Kidney (tissue), 14 donors: ENCODE results near the gene FMO2. TPM values are rescaled to one million over a fixed set of nuclear protein-coding genes. Genes with fewer than 3 reads are reported as not detected.

ENCODE experiments used
- DNase-seq, 5 donors: peaks; one replicate each; pipeline ENCODE4 v3.0.0-alpha.2; 2013 to 2020
- FAIRE-seq: peaks from 2 replicates; lab custom pipeline; 2012; peaks lifted over from hg19 to GRCh38; lab: Jason Lieb, UNC
- H3K27ac ChIP-seq, 2 donors: one replicate each; pipeline ENCODE4 v1.7.0; 2013; ENCODE audit warnings: low read depth in 2 of 2, low read length in 2 of 2, inconsistent platforms in 1 of 2
- H3K27me3 ChIP-seq: one replicate; pipeline ENCODE4 v1.7.1; 2013; ENCODE audit warnings: low read length, inconsistent platforms; ENCODE audit not compliant: control insufficient read depth, insufficient read depth
- H3K36me3 ChIP-seq, 3 donors: one replicate each; pipeline versions ENCODE4 v1.7.0 to v1.7.1; 2013; ENCODE audit warnings: low read length in 3 of 3, control low read depth in 1 of 3, inconsistent platforms in 1 of 3; ENCODE audit not compliant: insufficient read depth in 3 of 3, control insufficient read depth in 2 of 3
- H3K4me1 ChIP-seq, 3 donors: one replicate each; pipeline versions ENCODE4 v1.7.0 to v1.7.1; 2013; ENCODE audit warnings: low read length in 3 of 3, inconsistent platforms in 1 of 3, low read depth in 1 of 3; ENCODE audit not compliant: control insufficient read depth in 2 of 3, insufficient read depth in 2 of 3
- H3K4me3 ChIP-seq, 3 donors: one replicate each; pipeline versions ENCODE4 v1.7.0 to v1.8.1; 2013; ENCODE audit warnings: low read length in 3 of 3, control low read depth in 1 of 3, inconsistent platforms in 1 of 3
- H3K9ac ChIP-seq, 3 donors: one replicate each; pipeline versions ENCODE4 v1.7.0 to v1.7.1; 2013; ENCODE audit warnings: low read length in 3 of 3, control low read depth in 1 of 3, inconsistent platforms in 1 of 3
- H3K9me3 ChIP-seq, 3 donors: one replicate each; pipeline versions ENCODE4 v1.7.0 to v1.7.1; 2013; ENCODE audit warnings: low read length in 3 of 3, control low read depth in 1 of 3, inconsistent platforms in 1 of 3; ENCODE audit not compliant: control insufficient read depth in 2 of 3, insufficient read depth in 1 of 3
- intact Hi-C: fragments of 100-400 bp; cut with DNase I; formaldehyde crosslinking; loops from one replicate; pipeline ENCODE4 v1.11.1; 2022
- polyA plus RNA-seq: library from polyadenylated mRNA; stranded (reverse); fragments of 350-450 nt; fragmentation: Illumina TruSeq; extraction: RNeasy Lipid Tissue Mini Kit (QIAGEN cat#74804); gene quantifications from one replicate; pipeline ENCODE4 v1.2.3, GENCODE V29; 2014; ENCODE audit warnings: low read depth, low replicate concordance; ENCODE audit not compliant: insufficient read depth
- total RNA-seq: library from RNA; stranded (reverse); fragmentation: NEBNext Ultra II Directional; extraction: Animal tissue kit (Norgen Biotek cat#: 25700); gene quantifications from one replicate; pipeline ENCODE4 v1.2.1, GENCODE V29; 2021
- TF ChIP-seq, protein P1 (sequence below): IDR thresholded peaks from 3 replicates; pipeline ENCODE4 v1.5.1; 2012; ENCODE audit warnings: mild to moderate bottlenecking, moderate library complexity, borderline replicate concordance; ENCODE audit not compliant: insufficient read depth; ENCODE audit errors: extremely low read depth
- donor health status: control.
- donor health status: control.
- donor health status: control.
- donor health status: control.
- donor health status: control.
- donor health status: DM: yes; HTN: yes; CAD: no.
- donor health status: Normal renal cell carcinoma (clear cell type).

FMO2 gene
- total and polyA plus RNA-seq, 2 donors from 2014 or later = 3.9 to 22.3 TPM

DNA sequence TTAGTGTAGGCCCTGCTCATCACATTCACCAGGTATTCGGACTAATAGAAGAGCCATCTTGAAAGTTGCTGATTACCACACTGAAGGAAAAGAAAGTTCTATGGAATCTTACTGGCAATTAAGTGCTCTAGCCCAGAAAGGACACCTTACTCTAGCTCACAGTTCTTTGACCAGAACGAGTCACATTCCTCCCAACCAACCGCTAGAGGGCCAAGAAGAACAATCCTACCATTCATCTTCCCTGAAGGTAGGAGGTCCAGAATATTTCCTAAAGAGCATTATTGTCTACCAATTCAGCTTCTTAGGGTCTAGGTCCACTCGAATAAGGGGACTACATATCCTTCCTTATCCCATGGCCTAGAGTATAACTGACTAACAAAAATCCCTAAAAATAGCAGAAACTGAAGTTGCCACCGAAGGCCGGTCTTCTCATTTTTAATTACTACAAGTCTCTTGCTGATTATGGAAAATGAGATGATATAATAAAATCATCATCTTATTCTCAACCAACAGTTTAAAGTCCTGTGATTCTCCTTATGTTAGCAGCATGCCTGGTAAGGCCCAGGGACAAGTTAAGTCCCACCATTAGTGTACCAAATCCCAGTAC, 60.5 kb downstream of the FMO2 start:
- FAIRE-seq (peak; percentile 44), DNase-seq (peak in 2 of 5 donors; percentile 52 to 67)
- intact Hi-C loops = no loop called here
- Histone ChIP-seq H3K9ac (no peak overlapping the region), H3K9me3 (no peaks in the 10 kb centered on the region), H3K36me3 (no peaks in the 10 kb centered on the region), H3K4me1 (no peaks in the 10 kb centered on the region), H3K27me3 (no peaks in the 10 kb centered on the region), H3K4me3 (no peak overlapping the region), H3K27ac (no peak overlapping the region)
- TF ChIP-seq, protein P1, sequence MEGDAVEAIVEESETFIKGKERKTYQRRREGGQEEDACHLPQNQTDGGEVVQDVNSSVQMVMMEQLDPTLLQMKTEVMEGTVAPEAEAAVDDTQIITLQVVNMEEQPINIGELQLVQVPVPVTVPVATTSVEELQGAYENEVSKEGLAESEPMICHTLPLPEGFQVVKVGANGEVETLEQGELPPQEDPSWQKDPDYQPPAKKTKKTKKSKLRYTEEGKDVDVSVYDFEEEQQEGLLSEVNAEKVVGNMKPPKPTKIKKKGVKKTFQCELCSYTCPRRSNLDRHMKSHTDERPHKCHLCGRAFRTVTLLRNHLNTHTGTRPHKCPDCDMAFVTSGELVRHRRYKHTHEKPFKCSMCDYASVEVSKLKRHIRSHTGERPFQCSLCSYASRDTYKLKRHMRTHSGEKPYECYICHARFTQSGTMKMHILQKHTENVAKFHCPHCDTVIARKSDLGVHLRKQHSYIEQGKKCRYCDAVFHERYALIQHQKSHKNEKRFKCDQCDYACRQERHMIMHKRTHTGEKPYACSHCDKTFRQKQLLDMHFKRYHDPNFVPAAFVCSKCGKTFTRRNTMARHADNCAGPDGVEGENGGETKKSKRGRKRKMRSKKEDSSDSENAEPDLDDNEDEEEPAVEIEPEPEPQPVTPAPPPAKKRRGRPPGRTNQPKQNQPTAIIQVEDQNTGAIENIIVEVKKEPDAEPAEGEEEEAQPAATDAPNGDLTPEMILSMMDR = peak; percentile 76

DNA sequence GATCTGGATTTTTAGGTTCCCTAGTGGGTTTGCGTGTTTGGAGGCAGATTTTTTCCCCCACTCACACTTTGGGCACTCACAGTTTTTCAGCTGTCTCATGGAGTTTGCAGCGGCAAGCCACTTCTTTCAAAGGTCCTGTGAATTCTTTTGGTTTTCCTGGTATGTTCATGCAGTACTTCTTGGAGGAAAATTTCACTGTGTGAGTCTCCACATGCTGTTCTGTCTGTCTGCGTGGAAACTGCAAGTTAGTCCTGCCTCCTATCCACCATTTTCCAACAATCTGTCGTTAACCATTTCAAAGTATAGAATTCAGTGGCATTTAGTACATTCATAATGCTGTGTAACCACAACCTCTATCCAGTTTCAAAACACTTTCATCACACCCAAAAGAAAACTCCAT, 62.4 kb downstream of the FMO2 start:
- Histone ChIP-seq H3K9me3 (no peaks in the 10 kb centered on the region), H3K9ac (peak overlapping the region in 1 of 3 donors; percentile 0), H3K4me1 (peaks cover 0 to 4% (median 0%) of the 10 kb centered on the region in 3 donors), H3K4me3 (no peak overlapping the region), H3K27ac (peak overlapping the region in 1 of 2 donors; percentile 52), H3K27me3 (no peaks in the 10 kb centered on the region), H3K36me3 (no peaks in the 10 kb centered on the region)
- DNase-seq (no peak), FAIRE-seq (no peak)
- intact Hi-C loops = no loop called here
- TF ChIP-seq, protein P1 = no peak

DNA sequence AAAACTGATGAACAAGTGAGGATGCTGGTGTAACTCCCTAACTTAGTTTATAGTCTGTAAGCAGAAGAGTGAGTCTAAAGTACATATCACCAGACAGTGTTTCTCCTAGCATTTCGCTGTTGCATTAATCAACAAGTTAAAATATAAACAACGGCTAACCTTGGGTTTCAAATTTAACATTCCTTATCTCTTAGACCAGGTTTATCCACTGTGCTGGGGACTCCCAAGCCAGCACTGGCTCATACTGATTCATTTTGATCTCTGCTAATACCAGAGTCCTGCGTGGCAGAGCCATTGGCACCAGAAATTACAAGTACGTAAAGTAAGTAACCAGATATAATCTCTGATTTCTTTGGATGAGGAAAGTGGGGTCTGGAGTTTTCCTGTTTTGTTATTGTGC, 63.2 kb downstream of the FMO2 start, which contains the start of gene FMO1:
Gene FMO1 (plus strand): TSS at position 193 of the 400 bp plus-strand sequence. CDS start 9,594 bp downstream, outside the sequence.
- FAIRE-seq = no peak
- TF ChIP-seq, protein P1 = no peak
- peak within 1 kb of the TSS; percentile 60 to 71 (median 69) for H3K4me3 ChIP-seq
- H3K27me3 ChIP-seq = no peaks in the 10 kb centered on the region
- H3K36me3 ChIP-seq = no peaks in the 10 kb centered on the region
- H3K27ac ChIP-seq = peak within 1 kb of the TSS; percentile 30 to 62
- peaks cover 0 to 4% (median 0%) of the 10 kb centered on the region in 3 donors for H3K4me1 ChIP-seq
- peak in 1 of 5 donors; percentile 17 for DNase-seq
- intact Hi-C loops = no loop called here
- H3K9me3 ChIP-seq = no peaks in the 10 kb centered on the region
- H3K9ac ChIP-seq = peak within 1 kb of the TSS in 2 of 3 donors; percentile 50 to 66
